ENCODE data around the gene ABCA3.

GRCh38 chr16:2246301-2246885 lies 94.1 kb downstream of the ABCA3 start:
- no peak for TF ChIP-seq POLR2AphosphoS5 (IDR thresholded peaks at IDR 0.05; ENCODE audit: low read depth, low read length)
- TF ChIP-seq SIN3A (IDR thresholded peaks at IDR 0.05; ENCODE audit: borderline replicate concordance, insufficient read depth, low read length), result no peak
